Neutrophil (primary cell): ENCODE data around the gene SPATA46.
A peak's percentile ranks its signal among the peaks of the same experiment; 100 is the strongest.

Experiments
- H3K27ac ChIP-seq: fragments of 200-600 bp; sonication (generic); 2 replicates; pipeline ENCODE4 v1.5.1; 2016; ENCODE audit warnings: mild to moderate bottlenecking, moderate library complexity
- H3K27me3 ChIP-seq: fragments of 200-600 bp; sonication (generic); 2 replicates; pipeline ENCODE4 v1.6.0; 2016; ENCODE audit warnings: mild to moderate bottlenecking
- H3K36me3 ChIP-seq: fragments of 200-600 bp; sonication (generic); 2 replicates; pipeline ENCODE4 v1.5.1; 2017
- H3K4me1 ChIP-seq, 2 experiments: fragments of 200-600 bp in 1 of 2; sonication (generic) in 1 of 2; 1 replicate in 1 of 2; 2 replicates in 1 of 2; pipeline versions ENCODE4 v1.5.1 to v1.6.1; 2013 to 2016; ENCODE audit warnings: low read depth in 1 of 2, low read length in 1 of 2, mild to moderate bottlenecking in 1 of 2, moderate library complexity in 1 of 2; ENCODE audit not compliant: control insufficient read depth in 1 of 2, insufficient read depth in 1 of 2
- H3K4me3 ChIP-seq, 2 experiments: fragments of 200-600 bp in 1 of 2; sonication (generic) in 1 of 2; 1 replicate in 1 of 2; 2 replicates in 1 of 2; pipeline ENCODE4 v1.5.1; 2013 to 2016; ENCODE audit warnings: low read depth in 1 of 2, low read length in 1 of 2, mild to moderate bottlenecking in 1 of 2, moderate library complexity in 1 of 2
- H3K9me3 ChIP-seq: fragments of 200-600 bp; sonication (generic); 2 replicates; pipeline ENCODE4 v1.5.1; 2016
- TF ChIP-seq, protein P1 (sequence below): fragments of 200-600 bp; sonication (generic); IDR thresholded peaks from 2 replicates; pipeline ENCODE4 v1.5.1; 2016; ENCODE audit warnings: antibody characterized with exemption

The SPATA46 gene

GRCh38 chr1:162347281-162347680 lies 29.4 kb downstream of the SPATA46 start:
- no peaks in the 10 kb centered on the region for H3K27me3 ChIP-seq
- H3K4me3 ChIP-seq, result no peak overlapping the region
- H3K27ac ChIP-seq, result no peak overlapping the region
- no peaks in the 10 kb centered on the region for H3K36me3 ChIP-seq
- H3K4me1 ChIP-seq, result peaks cover 14 to 24% of the 10 kb centered on the region in 2 experiments
- TF ChIP-seq, protein P1, sequence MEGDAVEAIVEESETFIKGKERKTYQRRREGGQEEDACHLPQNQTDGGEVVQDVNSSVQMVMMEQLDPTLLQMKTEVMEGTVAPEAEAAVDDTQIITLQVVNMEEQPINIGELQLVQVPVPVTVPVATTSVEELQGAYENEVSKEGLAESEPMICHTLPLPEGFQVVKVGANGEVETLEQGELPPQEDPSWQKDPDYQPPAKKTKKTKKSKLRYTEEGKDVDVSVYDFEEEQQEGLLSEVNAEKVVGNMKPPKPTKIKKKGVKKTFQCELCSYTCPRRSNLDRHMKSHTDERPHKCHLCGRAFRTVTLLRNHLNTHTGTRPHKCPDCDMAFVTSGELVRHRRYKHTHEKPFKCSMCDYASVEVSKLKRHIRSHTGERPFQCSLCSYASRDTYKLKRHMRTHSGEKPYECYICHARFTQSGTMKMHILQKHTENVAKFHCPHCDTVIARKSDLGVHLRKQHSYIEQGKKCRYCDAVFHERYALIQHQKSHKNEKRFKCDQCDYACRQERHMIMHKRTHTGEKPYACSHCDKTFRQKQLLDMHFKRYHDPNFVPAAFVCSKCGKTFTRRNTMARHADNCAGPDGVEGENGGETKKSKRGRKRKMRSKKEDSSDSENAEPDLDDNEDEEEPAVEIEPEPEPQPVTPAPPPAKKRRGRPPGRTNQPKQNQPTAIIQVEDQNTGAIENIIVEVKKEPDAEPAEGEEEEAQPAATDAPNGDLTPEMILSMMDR, result no peak
- no peaks in the 10 kb centered on the region for H3K9me3 ChIP-seq

DNA sequence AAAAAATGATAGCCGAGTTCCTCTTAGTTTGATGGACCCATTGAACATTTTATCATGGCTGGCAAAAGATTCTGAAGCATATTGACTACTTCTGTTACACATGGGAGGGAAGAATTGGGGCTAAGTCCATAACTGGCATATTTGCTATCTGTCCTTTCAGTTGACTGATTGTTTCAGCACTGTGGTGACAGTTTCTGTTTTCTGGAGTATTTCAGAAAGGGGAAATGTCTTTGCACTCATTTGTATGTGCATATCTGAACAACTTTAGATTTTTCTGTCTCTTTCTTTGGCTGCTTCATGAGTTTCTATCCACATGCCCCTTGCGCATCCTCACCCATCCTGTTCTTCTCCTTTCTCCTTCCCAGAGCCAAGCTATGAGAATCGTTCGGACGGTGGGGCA lies 33.2 kb downstream of the SPATA46 start:
- Histone ChIP-seq H3K27me3 (no peaks in the 10 kb centered on the region), H3K9me3 (no peaks in the 10 kb centered on the region), H3K36me3 (no peaks in the 10 kb centered on the region), H3K4me3 (no peak overlapping the region), H3K27ac (peak overlapping the region; percentile 47), H3K4me1 (peaks cover 14 to 15% of the 10 kb centered on the region in 2 experiments)
- TF ChIP-seq, protein P1, result no peak

DNA sequence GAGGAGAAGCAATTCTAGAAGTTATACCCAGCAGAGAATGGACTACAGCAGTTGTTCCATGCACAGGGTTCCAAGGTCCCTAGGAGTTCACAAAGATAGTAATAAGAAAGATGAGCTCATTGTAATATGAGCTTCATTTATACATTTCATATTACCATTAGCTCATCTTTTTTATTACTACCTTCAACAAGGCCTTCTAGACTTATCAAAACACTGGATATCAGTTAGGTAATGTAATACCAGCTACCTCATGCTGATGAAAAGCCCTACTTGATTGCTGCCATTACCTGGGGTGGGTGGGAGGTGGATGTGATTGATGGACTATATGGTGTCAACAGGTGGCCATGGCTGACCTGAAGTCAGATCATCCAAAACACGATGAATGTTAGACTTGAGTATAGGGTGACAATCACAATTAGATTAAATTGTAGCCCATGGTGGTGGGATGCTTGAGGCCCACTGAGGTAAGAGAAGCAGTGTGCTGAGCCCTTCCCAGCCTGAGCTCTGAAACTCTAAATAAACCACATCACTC lies 34.1 kb downstream of the SPATA46 start:
- TF ChIP-seq, protein P1, result no peak
- H3K9me3 ChIP-seq, result no peaks in the 10 kb centered on the region
- no peaks in the 10 kb centered on the region for H3K36me3 ChIP-seq
- peaks cover 14 to 15% of the 10 kb centered on the region in 2 experiments for H3K4me1 ChIP-seq
- H3K4me3 ChIP-seq, result no peak overlapping the region
- H3K27me3 ChIP-seq, result no peaks in the 10 kb centered on the region
- H3K27ac ChIP-seq, result no peak overlapping the region

GRCh38 chr1:162336621-162337285 lies 39.9 kb downstream of the SPATA46 start:
- H3K9me3 ChIP-seq, result no peaks in the 10 kb centered on the region
- no peak overlapping the region for H3K4me3 ChIP-seq
- H3K27ac ChIP-seq, result peak overlapping the region; percentile 58
- TF ChIP-seq, protein P1, result no peak
- no peaks in the 10 kb centered on the region for H3K27me3 ChIP-seq
- H3K4me1 ChIP-seq, result peaks cover 4 to 28% of the 10 kb centered on the region in 2 experiments
- no peaks in the 10 kb centered on the region for H3K36me3 ChIP-seq

DNA sequence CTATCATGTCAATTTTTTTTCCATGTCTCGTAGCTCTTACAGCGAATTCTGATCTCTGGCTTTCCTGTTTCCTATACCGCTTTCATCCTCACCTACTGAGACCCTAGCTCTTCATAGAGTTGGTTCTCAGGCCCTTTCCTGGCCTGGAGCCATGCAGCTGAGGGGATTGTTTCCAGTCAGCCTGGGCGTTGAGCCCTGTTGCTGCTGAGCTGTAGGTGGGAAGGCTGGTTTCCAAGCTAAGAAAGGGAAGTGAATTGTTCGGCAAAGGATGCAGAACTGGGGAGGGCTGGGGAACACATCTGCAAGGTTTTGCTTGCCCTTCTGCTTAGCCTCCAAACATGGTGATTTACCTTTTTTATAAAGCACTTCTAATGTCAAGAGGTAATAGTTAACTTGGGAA lies 41.5 kb downstream of the SPATA46 start:
- Histone ChIP-seq H3K27me3 (no peaks in the 10 kb centered on the region), H3K9me3 (no peaks in the 10 kb centered on the region), H3K27ac (peak overlapping the region; percentile 58), H3K36me3 (no peaks in the 10 kb centered on the region), H3K4me3 (no peak overlapping the region), H3K4me1 (peaks cover 4 to 28% of the 10 kb centered on the region in 2 experiments)
- TF ChIP-seq, protein P1, result no peak
